Gastroesophageal sphincter (tissue), 4 donors: ENCODE results near the gene CAMP. TPM values are rescaled to one million over a fixed set of nuclear protein-coding genes. Genes with fewer than 3 reads are reported as not detected.

ENCODE experiments used
- ATAC-seq: fragments of 150-250 bp; one replicate; pipeline ENCODE4 v1.9.1; 2016; ENCODE audit warnings: mild to moderate bottlenecking, moderate library complexity
- H3K27ac ChIP-seq, 4 donors: fragments of 200-600 bp; sonication (generic) in 3 of 4; 1 replicate in 3 of 4; 2 replicates in 1 of 4; pipeline ENCODE4 v1.5.1; 2016 to 2019
- H3K27me3 ChIP-seq: fragments of 200-600 bp; sonication (generic); one replicate; pipeline ENCODE4 v1.5.1; 2019
- H3K36me3 ChIP-seq, 2 donors: fragments of 200-600 bp; sonication (generic); one replicate each; pipeline ENCODE4 v1.5.1; 2019; ENCODE audit warnings: control low read depth in 1 of 2
- H3K4me1 ChIP-seq, 3 donors: fragments of 200-600 bp; sonication (generic); 1 replicate in 2 of 3; 2 replicates in 1 of 3; pipeline ENCODE4 v1.5.1; 2016 to 2019; ENCODE audit warnings: control low read depth in 2 of 3
- H3K4me3 ChIP-seq, 2 donors: fragments of 200-600 bp; sonication (generic); one replicate each; pipeline ENCODE4 v1.5.1; 2019; ENCODE audit warnings: mild to moderate bottlenecking in 1 of 2, moderate library complexity in 1 of 2
- H3K9me3 ChIP-seq, 3 donors: fragments of 200-600 bp; sonication (generic); one replicate each; pipeline ENCODE4 v1.5.1; 2017 to 2019; ENCODE audit warnings: control low read depth in 2 of 3
- EP300 ChIP-seq: sonication (generic); formaldehyde crosslinking; IDR thresholded peaks from one replicate; pipeline ENCODE4 v1.6.1; 2017; ENCODE audit warnings: antibody characterized with exemption, mild to moderate bottlenecking
- POLR2A ChIP-seq, 2 donors: fragments of 450-650 bp; IDR thresholded peaks; one replicate each; pipeline ENCODE4 v1.6.1; 2017; ENCODE audit warnings: antibody characterized with exemption in 2 of 2, mild to moderate bottlenecking in 2 of 2, moderate library complexity in 1 of 2
- POLR2AphosphoS5 ChIP-seq: sonication (generic); formaldehyde crosslinking; IDR thresholded peaks from one replicate; pipeline ENCODE4 v1.6.1; 2017; ENCODE audit warnings: antibody characterized with exemption
- WGBS, 2 donors: methylation state at CpG; one replicate each; pipeline ENCODE4 v1.1.5; 2018; ENCODE audit warnings: low coverage in 1 of 2; 5-methylcytosine and 5-hydroxymethylcytosine counted together
- total RNA-seq, 4 donors: library from RNA; depleted of rRNA; stranded (reverse); fragments of >200 nt; gene quantifications; one replicate each; pipeline ENCODE4 v1.1.0, GENCODE V29; 2016
- TF ChIP-seq, protein P1 (sequence below), 4 experiments: fragments of 200-600 bp in 2 of 4; fragments of 450-650 bp in 2 of 4; sonication (generic) in 1 of 4; IDR thresholded peaks; one replicate each; pipeline ENCODE4 v1.5.1; 2017 to 2019; ENCODE audit warnings: antibody characterized with exemption in 4 of 4, mild to moderate bottlenecking in 2 of 4, moderate library complexity in 2 of 4

CAMP gene
- total RNA-seq, 4 donors from 2014 or later: not detected

GRCh38 chr3:48247401-48247811, 24.1 kb downstream of the CAMP start:
- Histone ChIP-seq H3K27me3 (no peaks in the 10 kb centered on the region), H3K9me3 (no peaks in the 10 kb centered on the region), H3K27ac (peak overlapping the region in 2 of 4 donors; percentile 24 to 29), H3K36me3 (peaks cover 0 to 43% of the 10 kb centered on the region in 2 donors), H3K4me1 (peaks cover 0 to 3% (median 3%) of the 10 kb centered on the region in 3 donors), H3K4me3 (no peak overlapping the region)
- TF ChIP-seq, protein P1, sequence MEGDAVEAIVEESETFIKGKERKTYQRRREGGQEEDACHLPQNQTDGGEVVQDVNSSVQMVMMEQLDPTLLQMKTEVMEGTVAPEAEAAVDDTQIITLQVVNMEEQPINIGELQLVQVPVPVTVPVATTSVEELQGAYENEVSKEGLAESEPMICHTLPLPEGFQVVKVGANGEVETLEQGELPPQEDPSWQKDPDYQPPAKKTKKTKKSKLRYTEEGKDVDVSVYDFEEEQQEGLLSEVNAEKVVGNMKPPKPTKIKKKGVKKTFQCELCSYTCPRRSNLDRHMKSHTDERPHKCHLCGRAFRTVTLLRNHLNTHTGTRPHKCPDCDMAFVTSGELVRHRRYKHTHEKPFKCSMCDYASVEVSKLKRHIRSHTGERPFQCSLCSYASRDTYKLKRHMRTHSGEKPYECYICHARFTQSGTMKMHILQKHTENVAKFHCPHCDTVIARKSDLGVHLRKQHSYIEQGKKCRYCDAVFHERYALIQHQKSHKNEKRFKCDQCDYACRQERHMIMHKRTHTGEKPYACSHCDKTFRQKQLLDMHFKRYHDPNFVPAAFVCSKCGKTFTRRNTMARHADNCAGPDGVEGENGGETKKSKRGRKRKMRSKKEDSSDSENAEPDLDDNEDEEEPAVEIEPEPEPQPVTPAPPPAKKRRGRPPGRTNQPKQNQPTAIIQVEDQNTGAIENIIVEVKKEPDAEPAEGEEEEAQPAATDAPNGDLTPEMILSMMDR (IDR thresholded peaks at IDR 0.05): no peak
- no peak for ATAC-seq
- 89% methylated on average over 1 of the region's 1 CpG; no CpG with 5 or more reads in 1 of the 2 donors for WGBS, 2 donors

- Histone ChIP-seq H3K27me3 (no peaks in the 10 kb centered on the region), H3K36me3 (peaks cover 0 to 43% of the 10 kb centered on the region in 2 donors), H3K9me3 (no peaks in the 10 kb centered on the region), H3K27ac (no peak overlapping the region), H3K4me3 (no peak overlapping the region), H3K4me1 (peaks cover 0 to 3% (median 0%) of the 10 kb centered on the region in 3 donors)
- TF ChIP-seq POLR2AphosphoS5 (no peak), EP300 (no peak), POLR2A (IDR thresholded peaks at IDR 0.05) (no peak)
- TF ChIP-seq, protein P1 (IDR thresholded peaks at IDR 0.05): no peak
- WGBS, 2 donors: 77 to 88% methylated on average over 4 of the region's 4 CpGs
- ATAC-seq: no peak
Observed at GRCh38 chr3:48248095-48248850, 25.0 kb downstream of the CAMP start.

DNA sequence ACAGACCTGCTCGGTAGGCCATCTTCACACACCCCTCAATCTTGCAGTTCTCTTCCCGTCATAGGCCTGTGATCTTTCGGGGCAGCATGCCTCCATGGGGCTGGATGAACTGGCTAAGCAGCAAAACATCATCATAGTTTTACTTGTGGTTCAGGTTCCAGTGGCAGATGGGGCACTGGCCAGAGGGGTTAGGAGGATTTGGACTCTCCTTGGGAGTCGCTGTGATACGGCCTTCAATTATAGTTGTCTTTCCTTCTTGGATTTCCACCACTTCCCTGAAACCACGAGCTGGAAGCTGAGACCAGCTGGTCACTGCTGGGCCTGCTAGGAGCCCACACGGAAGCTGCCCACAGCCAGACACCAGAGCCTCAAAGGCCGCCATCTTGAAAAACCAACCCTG, 33.3 kb downstream of the CAMP start:
- Histone ChIP-seq H3K9me3 (no peaks in the 10 kb centered on the region), H3K4me3 (no peak overlapping the region), H3K27me3 (no peaks in the 10 kb centered on the region), H3K36me3 (peaks cover 0 to 57% of the 10 kb centered on the region in 2 donors), H3K27ac (no peak overlapping the region), H3K4me1 (no peaks in the 10 kb centered on the region)
- WGBS, 2 donors: 86 to 92% methylated on average over 4 to 5 of the region's 8 CpGs
- TF ChIP-seq POLR2A (IDR thresholded peaks at IDR 0.05) (no peak), EP300 (no peak), POLR2AphosphoS5 (no peak)
- TF ChIP-seq, protein P1 (IDR thresholded peaks at IDR 0.05): no peak
- ATAC-seq: no peak

DNA sequence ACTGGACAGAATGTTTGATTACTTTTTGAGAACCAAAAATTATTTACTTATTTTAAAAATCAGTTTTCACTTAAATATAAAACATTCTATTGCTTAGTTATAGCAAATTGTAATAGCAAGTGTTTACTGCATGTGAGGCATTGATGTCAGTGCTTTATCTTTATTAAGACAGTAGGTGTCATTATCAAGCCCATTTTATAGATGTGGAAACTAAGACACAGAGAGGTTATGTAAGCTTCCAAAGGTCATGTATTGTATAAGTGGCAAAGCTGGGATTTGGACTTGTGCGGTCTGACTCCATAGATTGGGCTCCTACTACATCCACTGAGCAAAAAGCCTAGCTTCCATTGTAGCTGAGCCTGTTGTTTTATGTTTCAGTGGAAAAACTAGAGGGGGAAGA, 35.2 kb downstream of the CAMP start:
- no peak overlapping the region for H3K27ac ChIP-seq
- H3K9me3 ChIP-seq: no peaks in the 10 kb centered on the region
- H3K4me3 ChIP-seq: no peak overlapping the region
- WGBS, 2 donors: 100% methylated on average over 1 of the region's 1 CpG
- TF ChIP-seq POLR2A (IDR thresholded peaks at IDR 0.05) (no peak), POLR2AphosphoS5 (no peak), EP300 (no peak)
- TF ChIP-seq, protein P1 (IDR thresholded peaks at IDR 0.05): no peak
- H3K4me1 ChIP-seq: no peaks in the 10 kb centered on the region
- H3K27me3 ChIP-seq: no peaks in the 10 kb centered on the region
- ATAC-seq: no peak
- peaks cover 0 to 70% of the 10 kb centered on the region in 2 donors for H3K36me3 ChIP-seq

- H3K4me3 ChIP-seq: no peak overlapping the region
- H3K4me1 ChIP-seq: no peaks in the 10 kb centered on the region
- H3K27ac ChIP-seq: no peak overlapping the region
- no peak for TF ChIP-seq EP300
- TF ChIP-seq, protein P1 (IDR thresholded peaks at IDR 0.05): no peak
- no peak for TF ChIP-seq POLR2AphosphoS5
- TF ChIP-seq POLR2A (IDR thresholded peaks at IDR 0.05): no peak
- H3K27me3 ChIP-seq: no peaks in the 10 kb centered on the region
- no peak for ATAC-seq
- WGBS, 2 donors: 40% methylated on average over 2 of the region's 2 CpGs; no CpG with 5 or more reads in 1 of the 2 donors
- H3K9me3 ChIP-seq: no peaks in the 10 kb centered on the region
- H3K36me3 ChIP-seq: peaks cover 0 to 77% of the 10 kb centered on the region in 2 donors
Observed at GRCh38 chr3:48267782-48268181, 44.5 kb downstream of the CAMP start.
